Nephron progenitor cell (in vitro differentiated cells): ENCODE results near the gene SLC13A2.

ENCODE experiments used
- DNase-seq: peaks from one replicate; pipeline ENCODE4 v3.0.0; 2021
- H3K27ac Mint-ChIP-seq: 2 replicates; pipeline ENCODE4 v1.8.0; 2021; ENCODE audit warnings: mild to moderate bottlenecking, moderate library complexity, mixed read lengths
- H3K27me3 Mint-ChIP-seq: 2 replicates; pipeline ENCODE4 v1.8.0; 2021; ENCODE audit warnings: mild to moderate bottlenecking, low read depth, mixed read lengths; ENCODE audit not compliant: poor library complexity
- H3K36me3 Mint-ChIP-seq: 2 replicates; pipeline ENCODE4 v1.8.0; 2021; ENCODE audit warnings: low read depth, mixed read lengths
- H3K4me1 Mint-ChIP-seq: 2 replicates; pipeline ENCODE4 v1.8.0; 2021; ENCODE audit warnings: mixed read lengths
- H3K4me3 Mint-ChIP-seq: 2 replicates; pipeline ENCODE4 v1.8.0; 2021; ENCODE audit warnings: mild to moderate bottlenecking, moderate library complexity, mixed read lengths
- H3K9me3 Mint-ChIP-seq: 2 replicates; pipeline ENCODE4 v1.8.0; 2021; ENCODE audit warnings: mild to moderate bottlenecking, moderate library complexity, mixed read lengths
- CTCF ChIP-seq: fragments of 200-600 bp; sonication (generic); IDR thresholded peaks from 2 replicates; pipeline ENCODE4 v1.5.0; 2021; ENCODE audit warnings: antibody characterized with exemption

The SLC13A2 gene

GRCh38 chr17:28469376-28469775 lies 4.1 kb upstream of the SLC13A2 start:
- Mint-ChIP-seq H3K27ac (no peak overlapping the region), H3K9me3 (no peaks in the 10 kb centered on the region), H3K27me3 (peaks cover 57% of the 10 kb centered on the region), H3K36me3 (no peaks in the 10 kb centered on the region), H3K4me1 (peaks cover 40% of the 10 kb centered on the region), H3K4me3 (no peak overlapping the region)
- DNase-seq: no peak
- TF ChIP-seq CTCF: no peak

GRCh38 chr17:28470266-28470913 lies 3.1 kb upstream of the SLC13A2 start:
- TF ChIP-seq CTCF: no peak
- no peaks in the 10 kb centered on the region for H3K9me3 Mint-ChIP-seq
- H3K27me3 Mint-ChIP-seq: peaks cover 57% of the 10 kb centered on the region
- H3K27ac Mint-ChIP-seq: no peak overlapping the region
- H3K4me1 Mint-ChIP-seq: peaks cover 41% of the 10 kb centered on the region
- no peak overlapping the region for H3K4me3 Mint-ChIP-seq
- DNase-seq: no peak
- no peaks in the 10 kb centered on the region for H3K36me3 Mint-ChIP-seq

GRCh38 chr17:28470914-28471366 lies 2.5 kb upstream of the SLC13A2 start:
- no peaks in the 10 kb centered on the region for H3K36me3 Mint-ChIP-seq
- no peak overlapping the region for H3K4me3 Mint-ChIP-seq
- no peak for DNase-seq
- H3K9me3 Mint-ChIP-seq: no peaks in the 10 kb centered on the region
- no peak for TF ChIP-seq CTCF
- no peak overlapping the region for H3K27ac Mint-ChIP-seq
- peaks cover 41% of the 10 kb centered on the region for H3K4me1 Mint-ChIP-seq
- peaks cover 56% of the 10 kb centered on the region for H3K27me3 Mint-ChIP-seq

- Mint-ChIP-seq H3K27me3 (peaks cover 48% of the 10 kb centered on the region), H3K4me3 (no peak overlapping the region), H3K4me1 (peaks cover 40% of the 10 kb centered on the region), H3K27ac (no peak overlapping the region), H3K36me3 (no peaks in the 10 kb centered on the region), H3K9me3 (no peaks in the 10 kb centered on the region)
- no peak for DNase-seq
- no peak for TF ChIP-seq CTCF
These were observed 1.7 kb upstream of the SLC13A2 start for GRCh38 chr17:28471531-28472342.

- Mint-ChIP-seq H3K27me3 (peaks cover 40% of the 10 kb centered on the region), H3K9me3 (no peaks in the 10 kb centered on the region), H3K4me1 (peaks cover 36% of the 10 kb centered on the region)
These were observed 460 bp upstream of the SLC13A2 start for GRCh38 chr17:28472871-28473497.

More at GRCh38 chr17:28472871-28473497, 460 bp upstream of the SLC13A2 start:
- no peak for TF ChIP-seq CTCF
- no peak overlapping the region for H3K4me3 Mint-ChIP-seq
- no peak overlapping the region for H3K27ac Mint-ChIP-seq
- no peak for DNase-seq
- H3K36me3 Mint-ChIP-seq: no peaks in the 10 kb centered on the region
